Ishikawa (cell line): ENCODE results near the gene ID3.

Source experiments
- CEBPB ChIP-seq: IDR thresholded peaks from 2 replicates; pipeline ENCODE4 v1.6.1; 2012
- CREB1 ChIP-seq: IDR thresholded peaks from 2 replicates; pipeline ENCODE4 v1.6.1; 2012; ENCODE audit warnings: low read depth
- EGR1 ChIP-seq: IDR thresholded peaks from 2 replicates; pipeline ENCODE4 v1.6.1; 2012
- EP300 ChIP-seq: IDR thresholded peaks from 2 replicates; pipeline ENCODE4 v1.6.1; 2012; ENCODE audit warnings: borderline replicate concordance
- FOXM1 ChIP-seq: IDR thresholded peaks from 2 replicates; pipeline ENCODE4 v1.6.1; 2012; ENCODE audit warnings: low read depth, borderline replicate concordance
- NFIC ChIP-seq: IDR thresholded peaks from 2 replicates; pipeline ENCODE4 v1.6.1; 2012
- RAD21 ChIP-seq: IDR thresholded peaks from 2 replicates; pipeline ENCODE4 v1.6.1; 2012; ENCODE audit warnings: low read depth
- TAF1 ChIP-seq: IDR thresholded peaks from 2 replicates; pipeline ENCODE4 v1.6.1; 2012; ENCODE audit warnings: low read depth, mild to moderate bottlenecking
- TCF12 ChIP-seq: IDR thresholded peaks from 2 replicates; pipeline ENCODE4 v1.6.1; 2012; ENCODE audit warnings: low read depth
- TEAD4 ChIP-seq: IDR thresholded peaks from 2 replicates; pipeline ENCODE4 v1.6.1; 2012
- YY1 ChIP-seq: IDR thresholded peaks from 2 replicates; pipeline ENCODE4 v1.6.1; 2012; ENCODE audit warnings: low read depth
- ZBTB7A ChIP-seq: IDR thresholded peaks from 2 replicates; pipeline ENCODE4 v1.6.1; 2012; ENCODE audit warnings: low read depth
- TF ChIP-seq, protein P1 (sequence below): IDR thresholded peaks from 2 replicates; pipeline ENCODE4 v1.6.1; 2012
- TF ChIP-seq, protein P2 (sequence below): IDR thresholded peaks from 2 replicates; pipeline ENCODE4 v1.6.1; 2012
- TF ChIP-seq, protein P3 (sequence below): IDR thresholded peaks from 2 replicates; pipeline ENCODE4 v1.6.1; 2012; ENCODE audit warnings: low read depth, mild to moderate bottlenecking

The ID3 gene

DNA sequence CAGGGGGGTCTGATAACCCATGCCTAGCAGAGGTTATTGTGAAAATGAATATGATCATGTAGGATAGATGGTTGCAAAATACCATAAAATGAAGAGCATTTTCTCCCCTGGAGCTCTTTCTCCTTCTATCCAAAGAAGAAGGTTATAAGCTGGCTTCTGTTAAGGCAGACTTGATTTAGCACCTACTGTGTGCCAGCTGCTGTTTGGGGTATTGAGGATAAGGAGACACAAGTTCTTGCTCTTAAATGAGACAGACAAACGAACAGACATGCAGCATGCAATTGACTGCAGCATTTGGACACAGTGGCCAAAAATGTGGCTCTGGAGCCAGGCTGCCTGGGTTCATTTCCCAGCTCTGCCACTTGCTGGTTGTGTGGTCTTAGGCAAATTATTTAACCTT is 39.8 kb upstream of the ID3 start:
- TF ChIP-seq NFIC (no peak), YY1 (no peak), TEAD4 (no peak), RAD21 (no peak), EGR1 (no peak), ZBTB7A (no peak), EP300 (no peak), TCF12 (no peak), FOXM1 (no peak), CREB1 (no peak), TAF1 (no peak), CEBPB (no peak)
- TF ChIP-seq, protein P1, sequence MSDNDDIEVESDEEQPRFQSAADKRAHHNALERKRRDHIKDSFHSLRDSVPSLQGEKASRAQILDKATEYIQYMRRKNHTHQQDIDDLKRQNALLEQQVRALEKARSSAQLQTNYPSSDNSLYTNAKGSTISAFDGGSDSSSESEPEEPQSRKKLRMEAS = no peak
- TF ChIP-seq, protein P2, sequence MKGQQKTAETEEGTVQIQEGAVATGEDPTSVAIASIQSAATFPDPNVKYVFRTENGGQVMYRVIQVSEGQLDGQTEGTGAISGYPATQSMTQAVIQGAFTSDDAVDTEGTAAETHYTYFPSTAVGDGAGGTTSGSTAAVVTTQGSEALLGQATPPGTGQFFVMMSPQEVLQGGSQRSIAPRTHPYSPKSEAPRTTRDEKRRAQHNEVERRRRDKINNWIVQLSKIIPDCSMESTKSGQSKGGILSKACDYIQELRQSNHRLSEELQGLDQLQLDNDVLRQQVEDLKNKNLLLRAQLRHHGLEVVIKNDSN = no peak
- TF ChIP-seq, protein P3, sequence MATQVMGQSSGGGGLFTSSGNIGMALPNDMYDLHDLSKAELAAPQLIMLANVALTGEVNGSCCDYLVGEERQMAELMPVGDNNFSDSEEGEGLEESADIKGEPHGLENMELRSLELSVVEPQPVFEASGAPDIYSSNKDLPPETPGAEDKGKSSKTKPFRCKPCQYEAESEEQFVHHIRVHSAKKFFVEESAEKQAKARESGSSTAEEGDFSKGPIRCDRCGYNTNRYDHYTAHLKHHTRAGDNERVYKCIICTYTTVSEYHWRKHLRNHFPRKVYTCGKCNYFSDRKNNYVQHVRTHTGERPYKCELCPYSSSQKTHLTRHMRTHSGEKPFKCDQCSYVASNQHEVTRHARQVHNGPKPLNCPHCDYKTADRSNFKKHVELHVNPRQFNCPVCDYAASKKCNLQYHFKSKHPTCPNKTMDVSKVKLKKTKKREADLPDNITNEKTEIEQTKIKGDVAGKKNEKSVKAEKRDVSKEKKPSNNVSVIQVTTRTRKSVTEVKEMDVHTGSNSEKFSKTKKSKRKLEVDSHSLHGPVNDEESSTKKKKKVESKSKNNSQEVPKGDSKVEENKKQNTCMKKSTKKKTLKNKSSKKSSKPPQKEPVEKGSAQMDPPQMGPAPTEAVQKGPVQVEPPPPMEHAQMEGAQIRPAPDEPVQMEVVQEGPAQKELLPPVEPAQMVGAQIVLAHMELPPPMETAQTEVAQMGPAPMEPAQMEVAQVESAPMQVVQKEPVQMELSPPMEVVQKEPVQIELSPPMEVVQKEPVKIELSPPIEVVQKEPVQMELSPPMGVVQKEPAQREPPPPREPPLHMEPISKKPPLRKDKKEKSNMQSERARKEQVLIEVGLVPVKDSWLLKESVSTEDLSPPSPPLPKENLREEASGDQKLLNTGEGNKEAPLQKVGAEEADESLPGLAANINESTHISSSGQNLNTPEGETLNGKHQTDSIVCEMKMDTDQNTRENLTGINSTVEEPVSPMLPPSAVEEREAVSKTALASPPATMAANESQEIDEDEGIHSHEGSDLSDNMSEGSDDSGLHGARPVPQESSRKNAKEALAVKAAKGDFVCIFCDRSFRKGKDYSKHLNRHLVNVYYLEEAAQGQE = no peak

DNA sequence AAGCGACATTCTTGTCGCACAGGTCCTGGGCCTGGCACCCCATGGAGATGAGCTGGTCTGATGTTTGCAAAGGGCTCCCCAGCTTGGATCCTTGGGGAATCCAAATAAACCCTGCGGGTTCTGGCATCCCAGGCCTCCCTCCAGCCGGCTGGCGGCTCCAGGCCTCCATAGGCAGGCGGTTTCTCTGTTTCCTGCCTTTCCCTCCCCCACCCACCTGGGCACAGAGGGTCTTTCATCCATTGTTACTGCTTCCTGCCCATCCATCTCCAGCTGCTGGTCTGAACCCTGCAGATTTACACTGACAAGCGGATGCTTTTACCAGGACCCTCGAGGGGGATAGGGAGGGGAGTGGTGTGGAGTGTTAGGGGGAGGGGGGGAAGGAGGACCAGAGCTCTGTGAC is 39.1 kb upstream of the ID3 start:
- TF ChIP-seq FOXM1 (no peak), NFIC (no peak), RAD21 (no peak), EGR1 (no peak)
- TF ChIP-seq, protein P3 = no peak

DNA sequence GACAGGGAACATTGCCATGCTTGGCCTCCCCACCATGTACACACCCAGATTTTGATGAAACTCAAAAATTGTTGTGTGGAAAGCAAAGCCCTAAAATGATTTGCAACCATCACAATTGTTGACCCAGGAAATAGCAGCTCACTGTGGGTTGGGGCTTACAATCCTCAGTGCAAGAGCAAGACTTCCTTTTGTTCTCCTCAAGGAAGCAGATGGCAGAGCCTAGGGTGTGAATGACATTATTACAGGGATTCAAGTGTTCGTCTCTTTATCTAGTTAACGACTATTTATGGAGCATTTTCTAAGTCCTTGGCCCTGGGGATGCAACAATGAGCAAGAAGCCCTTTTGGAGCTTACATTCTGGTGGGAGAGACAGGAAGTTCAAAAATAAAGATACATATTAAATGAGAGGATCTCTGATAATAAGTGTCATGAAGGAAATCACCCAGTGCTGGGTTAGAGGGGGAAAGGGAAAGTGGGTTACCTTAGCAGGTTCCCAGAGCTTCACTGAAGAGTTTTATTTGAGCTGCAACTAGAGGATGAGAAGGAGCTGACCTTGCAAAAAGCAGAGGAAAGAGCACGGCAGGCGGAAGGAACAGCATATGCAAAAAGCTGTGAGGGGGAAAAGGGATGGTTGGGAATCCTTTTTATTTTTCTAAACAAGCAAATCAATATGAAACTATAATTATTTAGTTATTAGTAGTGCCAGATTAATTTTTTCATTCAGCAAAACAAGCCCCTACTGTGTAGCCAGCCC is 38.5 kb upstream of the ID3 start:
- TF ChIP-seq TCF12 (no peak), TEAD4 (no peak), RAD21 (no peak), TAF1 (no peak), CREB1 (no peak), ZBTB7A (no peak), EP300 (no peak)
- TF ChIP-seq, protein P2 = no peak

DNA sequence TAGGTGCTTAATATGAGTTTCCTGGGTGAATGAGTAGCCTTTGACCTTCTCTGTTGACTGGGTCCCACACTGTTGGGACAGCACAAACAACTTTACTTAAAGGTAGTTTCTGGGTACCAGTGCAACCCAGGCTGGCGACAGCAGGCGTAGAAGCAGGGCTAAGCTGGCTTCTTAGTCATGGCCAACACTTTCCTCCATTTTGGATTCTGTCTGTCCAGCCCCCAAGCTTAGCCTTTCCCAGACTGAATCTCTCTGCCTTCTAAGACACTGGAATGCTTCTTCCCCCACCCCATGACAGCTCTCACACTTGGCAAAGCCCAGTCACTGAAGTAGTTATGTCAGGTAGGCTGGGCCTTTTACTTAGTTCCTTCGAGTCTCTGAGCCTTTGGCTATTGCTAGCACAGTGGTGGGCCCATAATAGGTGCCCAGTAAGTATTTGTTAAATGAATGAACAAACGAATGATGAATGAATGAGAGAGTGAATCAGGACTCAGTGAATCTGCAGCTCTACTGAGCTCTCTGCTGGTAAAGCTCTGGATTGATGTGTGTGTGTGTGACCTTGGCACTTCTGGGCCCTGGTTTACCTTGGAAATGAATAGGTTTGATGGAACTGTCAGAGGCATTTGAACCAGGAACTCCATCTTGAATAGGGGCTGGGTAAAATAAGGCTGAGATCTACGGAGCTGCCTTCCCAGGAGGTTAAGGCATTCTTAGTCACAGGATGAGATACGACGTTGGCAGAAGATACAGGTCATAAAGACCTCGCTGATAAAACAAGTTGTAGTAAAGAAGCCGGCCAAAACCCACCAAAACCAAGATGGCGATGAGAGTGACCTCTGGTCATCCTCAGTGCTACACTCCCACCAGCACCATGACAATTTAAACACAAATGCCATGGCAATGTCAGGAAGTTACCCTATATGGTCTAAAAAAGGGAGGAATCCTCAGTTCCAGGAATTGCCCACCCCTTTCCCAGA is 37.4 kb upstream of the ID3 start:
- TF ChIP-seq YY1 (no peak), CREB1 (no peak), RAD21 (no peak), ZBTB7A (no peak), TAF1 (no peak), EP300 (no peak), CEBPB (no peak), EGR1 (no peak), TCF12 (no peak), TEAD4 (no peak), NFIC (no peak), FOXM1 (no peak)
- TF ChIP-seq, protein P3 = no peak
- TF ChIP-seq, protein P2 = no peak
- TF ChIP-seq, protein P1 = no peak
